Activated B cell treated with CpG ODN at 0.5 μM for 24 hours (primary cell): Measurements from ENCODE around the gene APOA5. TPM values are rescaled to one million over a fixed set of nuclear protein-coding genes. Genes with fewer than 3 reads are reported as not detected.

Experiments used
- ATAC-seq: fragments of 200-7000 bp; cut with Tn5 transposase; one replicate; pipeline ENCODE4 v1.10.0; 2021; ENCODE audit warnings: low read depth, mild to moderate bottlenecking, moderate library complexity
- CTCF ChIA-PET: fragments of 350-600 bp; sonication (Branson Sonifier 250); formaldehyde crosslinking; loops from one replicate; lab custom pipeline; 2021; ENCODE audit warnings: antibody characterized with exemption; lab: Charles Lee
- POLR2A ChIA-PET: fragments of 350-600 bp; sonication (Branson Sonifier 250); formaldehyde crosslinking; loops from one replicate; lab custom pipeline; 2021; ENCODE audit warnings: antibody characterized with exemption; lab: Charles Lee
- DNase-seq: peaks from one replicate; pipeline ENCODE4 v3.0.0; 2022
- H3K27ac Mint-ChIP-seq: one replicate; pipeline ENCODE4 v1.8.0; 2020; ENCODE audit warnings: mixed read lengths
- H3K27me3 Mint-ChIP-seq: one replicate; pipeline ENCODE4 v1.8.0; 2021; ENCODE audit warnings: mixed read lengths
- H3K36me3 Mint-ChIP-seq: one replicate; pipeline ENCODE4 v1.8.0; 2021; ENCODE audit warnings: low read depth, mixed read lengths
- H3K4me1 Mint-ChIP-seq: one replicate; pipeline ENCODE4 v1.8.0; 2021; ENCODE audit warnings: mixed read lengths
- H3K4me3 Mint-ChIP-seq: one replicate; pipeline ENCODE4 v1.8.0; 2020; ENCODE audit warnings: mild to moderate bottlenecking, mixed read lengths
- H3K9me3 Mint-ChIP-seq: one replicate; pipeline ENCODE4 v1.8.0; 2020; ENCODE audit warnings: mixed read lengths
- intact Hi-C: fragments of 100-400 bp; cut with micrococcal nuclease; formaldehyde crosslinking; loops from one replicate; pipeline ENCODE4 v1.15.1; 2024
- total RNA-seq: library from RNA; stranded (reverse); gene quantifications from 2 replicates; pipeline ENCODE4 v1.2.3, GENCODE V29; 2022
- TF ChIP-seq, protein P1 (sequence below): fragments of 200-600 bp; IDR thresholded peaks from one replicate; pipeline ENCODE4 v1.8.0; 2022; ENCODE audit warnings: antibody characterized with exemption, mild to moderate bottlenecking

The APOA5 gene, protein sequence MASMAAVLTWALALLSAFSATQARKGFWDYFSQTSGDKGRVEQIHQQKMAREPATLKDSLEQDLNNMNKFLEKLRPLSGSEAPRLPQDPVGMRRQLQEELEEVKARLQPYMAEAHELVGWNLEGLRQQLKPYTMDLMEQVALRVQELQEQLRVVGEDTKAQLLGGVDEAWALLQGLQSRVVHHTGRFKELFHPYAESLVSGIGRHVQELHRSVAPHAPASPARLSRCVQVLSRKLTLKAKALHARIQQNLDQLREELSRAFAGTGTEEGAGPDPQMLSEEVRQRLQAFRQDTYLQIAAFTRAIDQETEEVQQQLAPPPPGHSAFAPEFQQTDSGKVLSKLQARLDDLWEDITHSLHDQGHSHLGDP
- total RNA-seq: not detected in 2 replicates

- TF ChIP-seq, protein P1, sequence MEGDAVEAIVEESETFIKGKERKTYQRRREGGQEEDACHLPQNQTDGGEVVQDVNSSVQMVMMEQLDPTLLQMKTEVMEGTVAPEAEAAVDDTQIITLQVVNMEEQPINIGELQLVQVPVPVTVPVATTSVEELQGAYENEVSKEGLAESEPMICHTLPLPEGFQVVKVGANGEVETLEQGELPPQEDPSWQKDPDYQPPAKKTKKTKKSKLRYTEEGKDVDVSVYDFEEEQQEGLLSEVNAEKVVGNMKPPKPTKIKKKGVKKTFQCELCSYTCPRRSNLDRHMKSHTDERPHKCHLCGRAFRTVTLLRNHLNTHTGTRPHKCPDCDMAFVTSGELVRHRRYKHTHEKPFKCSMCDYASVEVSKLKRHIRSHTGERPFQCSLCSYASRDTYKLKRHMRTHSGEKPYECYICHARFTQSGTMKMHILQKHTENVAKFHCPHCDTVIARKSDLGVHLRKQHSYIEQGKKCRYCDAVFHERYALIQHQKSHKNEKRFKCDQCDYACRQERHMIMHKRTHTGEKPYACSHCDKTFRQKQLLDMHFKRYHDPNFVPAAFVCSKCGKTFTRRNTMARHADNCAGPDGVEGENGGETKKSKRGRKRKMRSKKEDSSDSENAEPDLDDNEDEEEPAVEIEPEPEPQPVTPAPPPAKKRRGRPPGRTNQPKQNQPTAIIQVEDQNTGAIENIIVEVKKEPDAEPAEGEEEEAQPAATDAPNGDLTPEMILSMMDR: no peak
- DNase-seq (no peak), ATAC-seq (no peak)
- intact Hi-C loops: loop anchor here (1.0 to 2.0 kb wide), 3 partner anchors 45 to 435 kb away; no protein-coding TSS in a partner anchor
- ChIA-PET POLR2A (interaction anchor here (1.1 kb wide), 1 partner anchor 44 kb away, joined by 3 read pairs; no protein-coding TSS in a partner anchor), CTCF (interaction anchor here (0.7 to 3.7 kb wide), 9 partner anchors 8 to 439 kb away, joined by 3 to 38 read pairs (median 4); partner anchors contain the start of genes APOA1 and BUD13)
- no peak within 1 kb of the TSS for H3K4me3 Mint-ChIP-seq
- peaks cover 14% of the 10 kb centered on the region for H3K36me3 Mint-ChIP-seq
- H3K9me3 Mint-ChIP-seq: no peaks in the 10 kb centered on the region
- H3K4me1 Mint-ChIP-seq: peaks cover 23% of the 10 kb centered on the region
- H3K27ac Mint-ChIP-seq: no peak within 1 kb of the TSS
- peaks cover 4% of the 10 kb centered on the region for H3K27me3 Mint-ChIP-seq
Observed at GRCh38 chr11:116791813-116792143, at the start of gene APOA5. Gene APOA5, minus strand, starts transcription at chr11:116791879. Its CDS starts 19 bp downstream, at chr11:116791860.

DNA sequence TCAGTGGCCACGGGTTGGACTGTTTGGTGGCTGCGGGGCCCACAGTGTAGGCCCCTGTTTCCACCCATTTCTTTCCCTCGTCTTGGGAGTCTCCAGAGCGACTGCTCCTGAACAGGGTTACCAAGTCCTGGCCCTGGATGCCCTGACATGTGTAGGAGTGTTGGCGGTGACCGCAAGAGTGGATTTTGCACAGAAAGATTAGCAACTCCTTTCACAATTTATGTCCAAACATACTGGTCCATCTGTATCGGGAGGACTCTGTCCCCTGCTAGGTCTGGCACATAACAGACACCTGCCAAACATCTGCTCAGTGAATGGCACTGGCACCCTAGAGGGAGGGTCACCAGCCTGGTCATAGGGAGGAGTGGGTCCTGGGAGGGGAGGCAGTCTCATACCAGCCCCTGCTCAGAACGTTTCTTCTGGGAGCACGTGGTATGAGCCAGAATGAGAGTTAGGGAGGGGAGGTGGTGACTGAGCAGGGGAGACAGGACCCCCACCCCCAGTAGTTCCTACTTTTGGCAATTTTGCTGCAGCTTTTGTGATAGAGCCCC lies 49.1 kb upstream of the APOA5 start:
- Mint-ChIP-seq H3K36me3 (peaks cover 23% of the 10 kb centered on the region), H3K27me3 (no peaks in the 10 kb centered on the region), H3K4me1 (peaks cover 4% of the 10 kb centered on the region), H3K4me3 (no peak overlapping the region), H3K27ac (no peak overlapping the region), H3K9me3 (no peaks in the 10 kb centered on the region)
- no peak for DNase-seq
- TF ChIP-seq, protein P1: no peak
- ATAC-seq: no peak
- ChIA-PET POLR2A (no interaction called here), CTCF (no interaction called here)
- intact Hi-C loops: no loop called here

GRCh38 chr11:116840224-116840745 lies 48.6 kb upstream of the APOA5 start:
- ATAC-seq (no peak), DNase-seq (no peak)
- Mint-ChIP-seq H3K9me3 (no peaks in the 10 kb centered on the region), H3K36me3 (peaks cover 19% of the 10 kb centered on the region), H3K27ac (no peak overlapping the region), H3K4me3 (no peak overlapping the region), H3K4me1 (peaks cover 9% of the 10 kb centered on the region), H3K27me3 (no peaks in the 10 kb centered on the region)
- ChIA-PET POLR2A (no interaction called here), CTCF (no interaction called here)
- intact Hi-C loops: no loop called here
- TF ChIP-seq, protein P1: no peak

DNA sequence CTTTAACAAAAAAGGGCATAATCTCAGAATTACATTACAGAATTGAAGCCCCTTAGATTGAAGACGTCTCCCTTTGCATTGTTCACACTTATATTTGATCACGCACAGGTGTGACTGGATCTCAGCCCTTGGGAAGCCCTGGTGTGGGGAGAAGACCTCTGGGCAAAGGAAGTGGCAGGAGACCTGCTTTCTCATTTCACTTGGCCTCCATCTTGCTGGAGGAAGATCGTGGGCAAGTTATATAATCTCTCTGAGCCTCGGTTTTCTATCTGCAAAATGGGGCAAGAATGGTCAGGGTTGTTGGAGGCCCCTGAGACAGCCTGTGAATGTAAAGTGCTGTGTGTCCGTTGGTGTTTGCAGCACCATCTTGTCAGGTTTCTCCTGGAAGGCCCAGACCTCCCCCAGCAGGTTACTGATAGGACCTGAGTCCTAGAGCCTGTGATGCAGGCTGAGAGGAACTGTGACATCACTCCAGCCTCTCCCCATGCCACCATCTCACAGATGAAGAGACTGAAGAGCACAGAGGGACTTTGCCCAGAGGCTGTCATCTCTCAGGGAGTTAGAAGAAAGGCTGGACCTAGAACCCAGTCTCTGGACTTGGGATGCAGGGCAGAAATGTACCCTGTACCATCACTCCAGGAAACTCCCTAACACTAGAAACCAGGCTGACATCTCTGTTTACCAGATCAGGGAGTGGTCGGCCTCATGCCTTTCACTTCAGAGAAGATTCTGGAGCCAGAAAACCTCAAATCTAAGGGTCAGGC lies 46.8 kb upstream of the APOA5 start:
- H3K4me3 Mint-ChIP-seq: no peak overlapping the region
- ChIA-PET CTCF (no interaction called here), POLR2A (no interaction called here)
- intact Hi-C loops: no loop called here
- H3K36me3 Mint-ChIP-seq: peaks cover 6% of the 10 kb centered on the region
- TF ChIP-seq, protein P1: no peak
- H3K4me1 Mint-ChIP-seq: peaks cover 13% of the 10 kb centered on the region
- no peak overlapping the region for H3K27ac Mint-ChIP-seq
- no peaks in the 10 kb centered on the region for H3K9me3 Mint-ChIP-seq
- ATAC-seq (no peak), DNase-seq (no peak)
- peaks cover 2% of the 10 kb centered on the region for H3K27me3 Mint-ChIP-seq
